Measurements from ENCODE around the gene ASB10. TPM values are rescaled to one million over a fixed set of nuclear protein-coding genes. Genes with fewer than 3 reads are reported as not detected.

The ASB10 gene
- polyA plus RNA-seq, 10 donors: 1.0 to 4.5 (median 3.0) TPM

DNA sequence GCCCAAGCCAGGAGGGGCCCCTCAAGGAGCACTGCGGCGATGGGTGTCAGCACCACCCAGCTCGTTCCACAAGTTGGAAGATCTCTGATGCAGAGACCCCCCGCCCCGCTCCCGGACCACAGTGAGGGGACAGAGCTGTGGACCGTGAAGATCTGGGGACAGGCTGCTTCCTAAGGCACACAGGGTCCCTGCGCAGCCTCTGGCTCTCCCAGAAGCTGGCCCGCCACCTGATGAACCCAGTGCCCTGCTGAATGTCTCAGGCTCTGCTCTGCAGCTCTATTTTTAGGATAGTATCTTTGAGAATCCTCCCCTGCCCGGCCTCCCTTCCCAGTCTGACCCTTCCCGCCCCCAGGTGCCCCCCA lies 49.3 kb downstream of the ASB10 start:
- no peak for DNase-seq

DNA sequence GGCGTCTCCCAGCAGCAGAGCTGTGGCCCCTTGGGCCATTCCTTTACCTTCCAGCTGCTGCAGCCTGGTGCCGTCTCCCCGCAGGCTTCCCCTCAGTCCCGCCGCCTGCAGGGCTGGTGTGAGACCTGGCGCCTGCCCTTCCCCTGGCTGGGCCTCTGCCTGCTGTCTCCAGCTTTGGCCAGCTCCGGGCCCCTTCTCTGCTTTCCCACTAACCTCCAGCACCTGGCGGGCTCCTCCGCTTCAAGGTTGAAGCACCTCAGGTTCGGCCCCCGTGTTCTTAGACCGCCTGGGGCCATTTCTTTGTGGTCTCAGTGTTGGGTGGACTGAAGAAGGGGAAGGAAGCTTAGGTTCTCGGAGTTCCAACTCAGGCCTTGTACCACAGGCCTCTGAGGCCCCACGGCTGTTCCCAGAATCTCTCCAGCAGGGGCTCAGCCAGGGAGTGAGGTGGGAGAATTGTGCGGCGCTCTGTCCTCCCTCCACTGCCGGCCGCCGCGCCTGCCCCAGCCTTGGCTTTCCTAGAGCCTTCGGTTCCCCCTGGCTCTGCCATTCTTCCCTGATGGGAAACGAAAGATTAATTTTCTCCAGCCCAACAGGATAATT lies 49.9 kb downstream of the ASB10 start:
- DNase-seq: peak in 1 of 3 donors; percentile 53

DNA sequence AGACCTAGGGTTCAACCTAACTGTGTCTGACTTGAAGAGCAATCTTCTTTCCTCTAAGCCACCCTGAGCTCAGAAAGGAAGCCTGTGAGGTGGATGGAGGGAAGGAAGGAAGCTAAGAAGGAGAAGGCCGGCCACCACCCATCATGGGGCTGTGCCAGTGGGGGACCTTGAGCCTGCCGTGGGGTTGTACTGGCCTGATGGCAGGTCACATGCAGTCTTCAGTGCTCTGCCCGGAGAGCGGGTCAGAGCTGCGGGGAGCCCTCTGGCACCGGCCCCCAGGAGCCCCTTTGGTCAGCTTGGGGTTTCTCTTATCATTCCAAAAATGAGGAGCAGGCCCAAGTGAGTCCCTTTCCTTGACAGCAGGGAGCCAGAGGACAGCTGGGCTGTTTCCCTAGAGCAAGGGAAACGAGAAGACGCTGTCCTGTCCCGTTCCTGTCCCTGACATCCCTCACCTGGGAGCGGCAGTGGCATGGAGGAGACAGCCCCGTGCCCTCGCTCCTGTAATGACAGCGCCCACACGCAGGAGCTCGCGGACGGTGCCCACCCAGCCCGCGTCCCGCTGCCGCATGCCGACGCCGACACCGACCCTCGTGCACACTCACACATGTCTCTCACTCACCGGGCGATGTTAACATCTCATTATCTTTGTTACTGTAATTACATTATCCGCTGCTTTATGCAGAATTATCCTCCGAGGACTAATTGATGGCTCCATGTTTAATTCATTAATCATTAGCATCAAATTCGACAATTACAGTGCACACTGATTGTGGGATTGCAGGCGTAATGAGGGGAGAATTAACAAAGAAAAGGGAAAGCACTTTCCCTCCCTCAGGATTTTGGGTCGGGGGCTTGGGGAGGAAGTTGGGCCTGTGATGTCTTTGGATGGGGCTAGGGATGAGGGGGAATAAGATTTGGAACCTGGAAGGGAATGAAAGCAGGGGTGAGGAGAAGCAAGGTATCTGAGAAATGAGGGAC lies 50.9 kb downstream of the ASB10 start:
- DNase-seq: no peak

DNA sequence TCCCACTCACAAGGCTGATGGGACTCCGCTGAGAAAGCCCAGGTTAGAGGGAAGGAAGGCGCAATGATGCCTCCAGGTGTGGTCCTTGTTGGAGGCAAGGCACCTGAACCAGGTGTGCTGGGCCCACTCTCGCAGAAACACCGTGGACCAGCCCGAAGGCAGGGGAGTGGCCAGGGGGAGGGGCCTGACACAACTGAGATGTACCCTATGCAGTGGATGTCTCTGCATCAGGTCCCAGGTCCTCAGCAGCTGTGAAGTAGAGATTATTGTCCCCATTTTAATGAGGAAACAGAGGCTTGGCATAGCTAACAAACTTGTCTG lies 51.6 kb downstream of the ASB10 start:
- DNase-seq: no peak

DNA sequence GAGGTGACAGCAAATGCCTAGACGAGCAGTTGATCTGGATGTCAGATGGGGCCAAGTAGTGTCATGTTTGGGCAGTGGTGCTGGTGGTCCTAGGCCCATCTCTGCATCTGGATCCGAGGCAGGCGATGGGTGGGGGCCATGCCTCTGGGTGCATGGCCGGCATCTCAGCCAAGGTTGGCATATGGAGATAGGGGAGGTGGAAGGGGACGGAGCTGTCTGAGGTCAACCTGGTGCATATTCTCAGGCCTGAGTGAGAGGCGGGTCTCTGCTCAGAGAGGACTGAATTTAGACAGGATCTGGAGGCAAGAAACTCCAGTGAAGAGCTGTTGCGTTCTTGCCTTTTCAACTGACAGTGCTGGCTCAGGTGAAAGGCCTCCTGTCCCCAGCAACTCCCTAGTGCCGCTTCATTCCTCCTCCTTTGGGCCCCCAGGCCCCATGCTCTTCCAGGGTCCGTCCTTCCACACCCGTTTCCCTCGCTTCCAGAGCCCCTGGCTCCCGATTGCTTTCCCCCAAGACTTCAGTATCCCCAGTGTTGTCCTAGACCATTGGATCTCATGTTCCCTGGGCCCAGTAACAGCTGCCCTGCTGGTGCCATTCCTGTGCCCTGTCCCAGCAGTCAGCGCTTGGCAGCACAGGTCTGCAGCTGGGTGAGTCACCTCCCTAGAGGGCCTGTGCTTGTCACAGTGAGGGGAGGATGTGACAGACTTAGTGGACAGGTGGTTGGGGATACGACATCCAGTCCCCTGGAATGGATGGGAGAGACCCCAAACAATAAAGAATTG lies 52.1 kb downstream of the ASB10 start:
- DNase-seq: no peak

DNA sequence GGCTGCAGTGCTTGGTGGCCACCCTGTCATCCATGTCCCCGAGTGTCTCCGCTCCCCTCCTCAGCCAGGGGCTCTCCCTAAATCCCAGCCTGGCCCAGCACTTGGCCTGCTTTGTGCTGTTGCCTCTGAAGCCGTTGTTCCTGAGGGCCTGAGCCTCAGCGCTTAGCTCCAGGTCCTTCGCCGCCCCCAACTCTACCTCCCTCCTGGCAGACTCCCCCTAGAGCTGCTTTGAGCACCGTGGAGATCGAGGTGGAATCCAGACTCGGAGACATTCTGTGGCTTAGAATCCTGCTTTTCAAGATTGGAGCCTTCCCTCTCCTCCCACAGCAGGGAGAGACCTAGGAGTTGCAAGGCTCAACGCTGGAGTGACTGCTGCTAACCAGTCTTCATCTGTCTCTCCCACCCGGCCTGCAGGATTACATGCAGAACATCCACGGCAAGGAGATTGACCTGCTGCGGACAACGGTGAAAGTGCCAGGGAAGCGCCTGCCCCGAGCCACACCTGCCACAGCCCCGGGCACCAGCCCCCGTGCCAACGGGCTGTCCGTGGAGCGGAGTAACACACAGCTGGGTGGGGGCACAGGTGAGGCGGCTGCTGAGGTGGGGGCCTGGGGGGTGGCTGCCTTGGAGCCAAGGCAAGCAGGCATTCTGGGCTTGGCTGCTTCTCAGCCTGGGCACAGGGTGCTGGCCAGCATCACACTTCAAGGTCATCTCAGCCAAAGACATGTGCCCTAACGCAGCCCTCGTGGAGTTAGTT lies 52.9 kb downstream of the ASB10 start:
- no peak for DNase-seq

DNA sequence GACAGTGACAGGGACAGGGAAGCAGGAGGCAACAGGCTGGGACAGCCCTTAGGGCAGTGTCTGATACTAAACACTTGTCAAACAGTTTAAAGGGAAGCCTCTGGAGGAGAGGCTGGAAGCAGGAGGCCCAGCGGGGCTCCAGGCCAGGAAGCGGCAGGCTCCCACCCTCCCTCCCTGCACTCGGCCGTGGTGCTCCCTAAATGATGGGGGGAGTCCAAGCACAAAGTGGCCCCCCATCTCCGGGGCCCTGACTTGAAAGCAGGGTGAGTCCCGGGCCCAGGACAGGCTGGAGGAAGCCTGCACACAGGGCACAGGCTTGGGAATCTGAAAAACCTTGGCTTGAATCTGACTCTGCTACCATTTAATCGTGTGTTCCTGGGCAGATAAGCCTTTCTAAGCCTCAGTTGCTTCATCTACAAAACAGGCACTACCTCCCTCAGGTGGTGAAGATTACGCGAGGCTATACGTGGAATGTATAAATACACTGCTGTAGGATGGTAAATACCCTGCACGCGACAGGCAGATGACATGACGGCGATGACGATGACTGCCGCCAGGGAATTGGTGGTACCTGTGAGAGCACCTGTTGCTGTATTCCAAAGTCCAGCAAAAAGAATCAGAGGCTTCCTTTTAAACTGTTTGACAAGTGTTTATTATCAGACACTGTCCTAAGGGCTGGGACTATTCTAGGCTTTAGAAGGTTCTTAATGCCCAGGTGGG lies 53.6 kb downstream of the ASB10 start:
- no peak for DNase-seq

DNA sequence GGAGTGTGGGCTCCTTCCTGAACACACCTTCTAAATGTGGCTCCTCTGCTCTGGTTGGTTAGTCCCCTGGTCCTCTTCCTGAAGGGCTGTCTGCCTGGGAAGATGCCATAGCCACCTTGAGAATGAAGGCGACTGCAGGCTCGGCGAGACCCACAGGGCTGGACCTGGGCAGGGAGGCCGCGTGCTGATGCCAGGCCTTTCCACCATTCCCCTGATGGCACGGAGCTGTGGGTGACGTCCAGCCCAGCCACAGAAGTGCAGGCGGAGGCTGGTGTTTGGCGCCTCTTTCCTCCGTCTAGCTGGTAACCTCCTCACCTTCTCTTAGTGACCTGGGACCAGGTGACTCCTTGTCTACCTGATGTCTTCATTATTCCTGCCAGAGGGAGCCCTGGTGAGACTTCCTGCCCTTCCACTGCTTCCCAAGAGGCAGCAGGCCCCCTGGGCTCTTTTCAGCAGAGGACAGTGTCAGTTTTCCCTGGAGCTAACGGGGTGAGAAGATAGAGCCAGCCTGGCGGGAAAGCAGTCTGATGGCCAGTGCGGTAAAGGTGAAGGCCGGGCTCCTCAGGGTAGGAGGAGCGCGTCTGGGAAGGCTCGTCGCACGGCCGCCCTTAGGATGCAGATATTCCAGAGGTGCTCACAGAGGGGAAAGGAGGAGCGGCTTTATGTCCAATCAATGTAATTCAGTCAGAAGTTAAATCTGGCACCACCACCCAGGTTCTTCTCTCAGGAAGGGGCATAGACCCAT lies 54.4 kb downstream of the ASB10 start:
- no peak for DNase-seq

DNA sequence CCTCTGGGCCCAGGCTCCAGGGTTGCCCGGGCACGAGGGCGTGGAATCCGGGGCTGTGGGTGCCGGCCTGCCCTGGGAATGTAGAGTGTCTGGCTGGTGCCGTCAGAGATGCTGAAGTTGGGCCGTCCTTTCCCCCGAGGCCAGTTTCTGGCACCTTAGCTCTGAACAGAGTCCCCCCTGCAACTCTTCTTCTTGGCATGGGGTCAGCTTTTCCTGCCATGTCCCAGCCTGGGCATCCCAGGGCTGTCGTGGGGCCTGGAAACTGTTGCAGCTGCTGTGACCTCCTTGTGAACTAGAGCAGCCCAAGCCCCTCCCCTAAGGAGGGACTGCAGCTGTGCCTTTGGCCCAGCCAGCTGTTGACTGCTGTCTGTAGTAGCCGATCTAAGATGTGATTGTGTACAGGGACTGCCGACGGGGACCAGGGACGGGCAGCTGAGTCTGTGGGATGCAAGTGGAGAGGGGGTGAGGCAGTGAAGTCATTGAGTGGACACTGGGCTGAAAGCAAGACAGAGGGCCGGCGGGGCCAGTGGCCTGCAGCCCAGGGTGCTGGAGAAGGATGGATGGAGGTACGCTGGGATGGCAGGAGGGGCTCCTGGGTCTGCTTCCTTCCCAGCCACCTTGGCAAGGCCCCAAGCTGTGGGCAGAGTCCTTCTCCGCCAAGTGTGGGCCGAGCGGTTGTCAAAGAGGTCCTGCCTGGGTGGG lies 55.3 kb downstream of the ASB10 start:
- DNase-seq: peak; percentile 61 to 91 (median 74)

DNA sequence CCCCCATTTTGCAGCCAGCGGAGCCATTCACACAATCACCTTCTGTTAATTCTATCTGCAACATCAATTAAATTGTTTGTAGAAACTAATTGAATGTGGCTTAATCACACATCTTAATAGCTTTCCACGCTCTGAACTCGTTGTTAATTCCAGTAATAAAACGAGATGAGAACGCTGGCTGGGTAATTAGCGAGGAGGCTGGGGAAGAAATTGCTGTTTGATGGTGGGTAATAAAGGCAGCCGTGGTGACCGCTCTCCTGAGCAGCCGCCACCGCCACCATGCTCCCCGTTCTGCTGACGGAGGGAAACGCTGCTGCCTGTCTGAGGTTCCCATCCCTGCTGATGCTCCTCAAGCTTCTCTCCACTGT lies 55.8 kb downstream of the ASB10 start:
- no peak for DNase-seq

DNA sequence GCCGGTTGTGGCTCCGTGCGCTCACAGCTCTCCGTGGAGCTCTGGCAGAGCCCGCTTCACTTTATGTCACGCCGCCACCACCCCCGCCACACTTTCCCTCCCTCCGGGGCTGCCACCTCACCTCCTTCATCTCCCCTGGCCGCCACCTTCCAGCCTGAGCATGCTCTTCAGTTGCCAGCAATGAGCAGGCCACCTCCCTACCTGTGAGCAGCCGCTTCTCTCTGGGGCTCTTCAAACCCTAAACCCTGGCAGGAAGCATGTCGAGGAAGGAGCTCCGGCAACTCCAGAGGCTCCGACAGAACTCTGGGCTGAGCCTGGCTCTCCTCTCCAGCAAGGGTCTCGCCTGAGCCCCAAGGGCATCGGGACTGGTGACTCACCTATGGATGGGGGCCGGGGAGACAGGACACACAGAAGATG lies 56.3 kb downstream of the ASB10 start:
- no peak for DNase-seq

DNA sequence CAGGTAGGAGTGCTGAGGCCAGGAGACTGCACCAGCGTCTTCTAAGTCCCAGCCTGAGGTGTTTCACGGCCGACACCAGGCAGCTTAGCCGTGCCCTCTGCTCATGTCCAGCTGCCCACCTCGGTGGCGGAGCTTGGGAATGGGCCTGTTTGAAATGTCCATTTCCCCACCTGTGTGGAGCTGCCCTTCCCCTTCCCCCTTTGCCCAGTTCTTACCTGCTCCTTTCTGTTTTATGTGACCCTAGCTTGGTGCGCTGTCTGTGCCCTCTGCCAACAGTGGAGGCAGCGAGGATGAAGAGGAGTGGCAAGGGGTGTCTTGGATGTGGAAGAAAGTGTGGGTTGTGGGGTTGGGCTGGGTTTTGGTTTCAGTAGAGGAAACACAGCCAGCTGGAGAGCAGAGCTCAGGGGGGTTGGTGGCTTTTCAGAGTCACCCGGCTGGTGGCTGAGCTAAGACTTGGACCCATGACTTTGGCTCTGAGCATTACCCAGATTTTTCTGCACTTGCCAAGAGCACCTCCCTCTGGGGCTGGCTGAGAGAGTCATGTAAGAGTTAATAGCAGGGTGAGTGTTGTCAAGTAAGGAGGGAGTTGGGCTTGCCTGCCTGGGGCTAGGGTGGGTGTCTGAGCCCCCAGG lies 57.0 kb downstream of the ASB10 start:
- DNase-seq: no peak

DNA sequence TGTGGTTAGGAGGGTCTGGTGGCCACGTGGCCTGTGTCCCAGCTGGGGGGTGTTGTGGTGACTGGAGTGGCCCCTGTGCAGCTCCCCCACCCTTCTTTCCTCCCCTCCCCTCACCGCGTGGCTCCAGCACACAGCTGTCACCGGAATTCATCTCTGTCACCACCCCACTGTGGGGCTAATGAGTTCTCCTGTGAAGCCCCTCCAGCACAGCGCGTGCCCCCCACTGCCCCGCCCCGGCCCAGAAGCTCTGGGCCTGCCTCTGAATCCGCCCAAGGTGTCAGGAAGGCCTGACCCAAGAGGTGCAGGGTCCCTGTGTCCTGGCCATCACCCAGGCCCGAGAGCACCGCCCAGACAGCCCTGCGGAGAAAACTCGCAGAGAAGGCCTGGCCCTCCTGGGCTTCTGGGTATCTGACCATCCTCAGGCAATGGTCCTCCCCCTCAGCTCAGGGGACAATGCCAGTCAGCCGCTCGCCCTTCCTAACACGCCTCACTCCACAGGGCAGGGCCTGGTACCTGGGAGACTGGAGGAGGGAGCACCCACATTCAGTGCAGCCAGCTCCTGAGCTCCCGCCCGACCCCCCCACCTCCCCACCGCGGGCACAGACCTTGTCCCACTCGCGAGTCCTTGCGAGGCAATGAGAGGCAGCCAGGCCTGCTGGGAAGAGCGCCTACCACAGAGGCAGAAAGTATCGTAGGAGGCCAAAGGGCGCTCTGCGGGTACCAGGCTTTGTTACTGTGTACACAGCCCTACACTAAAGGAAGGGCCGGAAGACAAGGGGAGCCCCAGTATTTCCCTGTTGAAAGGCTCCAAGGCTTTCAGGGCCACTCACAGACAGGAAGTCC lies 57.7 kb downstream of the ASB10 start:
- DNase-seq: no peak

DNA sequence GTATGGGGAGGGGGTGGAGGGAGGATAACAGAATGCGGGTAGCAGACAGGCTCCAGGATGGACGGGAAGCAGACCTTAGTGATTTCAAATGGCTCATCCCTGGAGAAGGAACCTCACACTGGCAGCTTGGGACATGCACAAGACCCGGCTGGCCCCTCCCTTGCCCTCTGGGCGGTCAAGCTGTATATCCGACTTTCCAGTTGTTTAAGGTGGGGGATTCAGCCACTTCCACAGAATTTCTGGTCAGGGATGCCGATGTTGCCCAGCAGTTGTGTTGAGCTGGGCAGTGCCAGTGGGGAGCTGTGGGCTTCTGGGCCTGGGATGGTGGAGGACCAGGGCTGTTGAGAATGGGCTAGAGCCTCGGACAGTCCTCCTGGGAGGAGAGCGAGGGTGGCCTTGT lies 58.3 kb downstream of the ASB10 start:
- no peak for DNase-seq

DNA sequence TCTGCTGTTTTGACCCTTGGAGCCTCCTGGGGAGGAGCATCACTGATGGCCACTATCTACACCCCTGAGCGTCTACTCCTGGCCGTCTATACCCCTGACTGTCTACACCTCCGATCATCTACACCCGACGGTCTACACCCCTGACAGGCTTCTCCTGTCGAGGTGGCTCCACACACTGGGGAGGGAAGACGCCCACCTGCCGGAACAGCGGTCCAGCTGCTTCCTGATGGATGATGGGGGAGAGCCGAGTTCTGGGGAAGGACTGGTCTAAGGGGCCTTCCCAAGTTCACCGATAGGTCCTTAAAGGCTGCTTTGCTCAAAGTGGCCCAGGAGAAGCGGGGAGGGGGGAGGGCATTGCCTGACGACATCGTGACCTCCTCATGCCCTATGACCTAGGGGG lies 58.9 kb downstream of the ASB10 start:
- no peak for DNase-seq

DNA sequence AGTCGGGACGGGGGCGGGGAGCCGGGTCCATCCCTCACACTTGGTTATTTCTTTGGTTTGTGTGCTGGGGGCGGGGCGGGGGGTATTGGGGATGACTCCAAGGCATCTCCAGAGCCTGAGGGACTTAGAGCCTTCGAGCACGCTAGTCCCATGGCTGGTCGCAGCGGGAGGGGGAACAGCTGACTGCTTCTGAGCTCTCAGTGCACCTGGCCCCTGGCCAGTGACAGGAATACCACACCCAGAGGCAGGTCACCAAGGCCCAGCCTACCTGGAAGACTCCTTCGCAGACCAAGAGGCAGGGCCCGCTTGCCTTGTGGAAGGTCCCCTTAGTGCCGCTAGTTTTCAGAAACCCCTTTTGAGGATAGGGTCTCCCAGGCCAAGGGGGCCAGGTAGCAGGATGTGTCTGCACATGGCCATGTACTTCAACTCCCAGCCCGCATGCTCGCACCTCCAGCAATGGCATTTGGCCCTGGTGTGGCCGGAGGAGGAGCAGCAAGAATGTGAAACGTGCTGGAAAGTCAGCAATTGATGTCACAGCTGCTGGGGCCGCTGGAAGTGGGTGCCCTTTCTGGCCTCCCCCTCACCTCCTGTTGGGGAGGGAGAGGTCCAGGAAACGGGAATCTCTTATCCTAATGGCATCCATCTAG lies 60.4 kb downstream of the ASB10 start:
- DNase-seq: no peak

DNA sequence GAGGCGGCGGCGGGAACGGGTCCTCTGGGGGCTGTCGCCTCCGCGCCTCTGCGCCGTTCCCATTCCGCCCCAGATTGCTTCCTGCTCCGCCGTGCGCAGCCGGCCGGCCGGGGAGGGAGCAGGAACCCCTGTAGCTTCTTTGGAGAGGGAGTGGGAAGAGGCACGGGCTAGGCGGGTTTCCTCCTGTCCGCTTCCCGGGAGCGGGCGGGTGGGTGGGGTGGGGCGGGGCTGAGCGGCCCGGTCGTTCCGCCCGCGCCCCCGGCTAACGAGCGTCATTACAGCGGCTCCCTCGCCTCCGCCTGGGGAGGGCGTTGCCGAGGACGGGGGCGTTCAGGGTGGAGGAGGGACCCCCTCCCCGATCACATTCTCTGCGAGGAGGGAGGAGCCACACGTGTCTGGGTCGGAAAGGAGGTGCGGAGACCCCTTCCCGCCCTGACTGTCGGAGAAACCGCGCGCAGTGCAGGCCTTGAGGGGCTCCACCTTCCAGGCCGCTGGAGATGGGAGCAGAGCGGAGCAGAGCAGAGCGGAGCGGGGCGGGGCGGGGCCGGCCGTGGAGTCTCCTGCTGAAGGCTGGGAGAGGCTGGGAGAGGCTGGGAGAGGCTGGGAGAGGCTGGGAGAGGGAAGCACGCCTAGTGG lies 61.1 kb downstream of the ASB10 start:
- peak in 2 of 3 donors; percentile 25 to 64 for DNase-seq
